A673 (cell line): ENCODE results near the gene TTC28. TPM values are rescaled to one million over a fixed set of nuclear protein-coding genes. Genes with fewer than 3 reads are reported as not detected.

Experiments used
- BruUV-seq: library from RNA; stranded (reverse); fragments of 400-500 nt; replicated peaks from 2 replicates; lab custom pipeline; 2021; lab: Mats Ljungman, UMichigan
- CTCF ChIA-PET: fragments of 300-600 bp; sonication (Branson Sonifier 250); formaldehyde crosslinking; loops from one replicate; lab custom pipeline; 2022; ENCODE audit warnings: antibody characterized with exemption; lab: Charles Lee
- POLR2A ChIA-PET: fragments of 300-600 bp; sonication (Branson Sonifier 250); formaldehyde crosslinking; loops from one replicate; lab custom pipeline; 2022; ENCODE audit warnings: antibody characterized with exemption; ENCODE audit not compliant: low non-redundant PET; lab: Charles Lee
- DNase-seq: peaks from one replicate; pipeline ENCODE4 v3.0.0-alpha.2; 2015; ENCODE audit warnings: low spot score
- H3K27ac ChIP-seq: fragments of 200-600 bp; sonication (generic); 2 replicates; pipeline ENCODE4 v1.5.1; 2016; ENCODE audit warnings: mixed run types, low read depth, mild to moderate bottlenecking, mixed read lengths, antibody characterized with exemption, low read length; ENCODE audit not compliant: poor library complexity, severe bottlenecking
- H3K27me3 ChIP-seq: fragments of 200-600 bp; sonication (generic); replicated peaks from 2 replicates; pipeline ENCODE4 v1.6.1; 2017; ENCODE audit warnings: mixed run types, low read depth, mild to moderate bottlenecking, mixed read lengths, antibody characterized with exemption, low read length; ENCODE audit not compliant: insufficient read depth, poor library complexity
- H3K36me3 ChIP-seq: fragments of 200-600 bp; sonication (generic); 2 replicates; pipeline ENCODE4 v1.6.1; 2016; ENCODE audit warnings: mixed run types, mild to moderate bottlenecking, mixed read lengths, antibody characterized with exemption, low read length; ENCODE audit not compliant: insufficient read depth, poor library complexity, severe bottlenecking
- H3K4me1 ChIP-seq: fragments of 200-600 bp; sonication (generic); 2 replicates; pipeline ENCODE4 v1.6.1; 2017; ENCODE audit warnings: mixed run types, mild to moderate bottlenecking, mixed read lengths, antibody characterized with exemption, low read length; ENCODE audit not compliant: insufficient read depth, poor library complexity, severe bottlenecking
- H3K4me3 ChIP-seq: fragments of 200-600 bp; sonication (generic); 2 replicates; pipeline ENCODE4 v1.5.1; 2016; ENCODE audit warnings: low read depth, mixed run types, mild to moderate bottlenecking, mixed read lengths, low read length; ENCODE audit not compliant: poor library complexity, severe bottlenecking
- H3K9me3 ChIP-seq: fragments of 200-600 bp; sonication (generic); 2 replicates; pipeline ENCODE4 v1.6.1; 2016; ENCODE audit warnings: mixed run types, low read depth, mild to moderate bottlenecking, mixed read lengths, antibody characterized with exemption, low read length; ENCODE audit not compliant: poor library complexity, severe bottlenecking
- CTCF ChIP-seq: fragments of 300-800, 200-600 bp; sonication (generic); conservative IDR thresholded peaks from 2 replicates; pipeline ENCODE4 v1.5.1; 2017; ENCODE audit warnings: low read depth, mild to moderate bottlenecking, antibody characterized with exemption, low read length, moderate library complexity, mixed read lengths
- EZH2 ChIP-seq: fragments of 200-600 bp; sonication (generic); IDR thresholded peaks from 2 replicates; pipeline ENCODE4 v1.6.1; 2017; ENCODE audit warnings: borderline replicate concordance, low read depth, mild to moderate bottlenecking, mixed read lengths, antibody characterized with exemption, low read length; ENCODE audit not compliant: poor library complexity, severe bottlenecking
- intact Hi-C: fragments of 100-400 bp; cut with micrococcal nuclease; formaldehyde crosslinking; loops from one replicate; pipeline ENCODE4 v1.10.0; 2022; ENCODE audit not compliant: unreplicated experiment
- total RNA-seq: library from RNA; stranded (reverse); gene quantifications from 2 replicates; pipeline ENCODE4 v1.2.3, GENCODE V29; 2021

Gene TTC28
- total RNA-seq, 1 experiment from 2014 or later = 48.7 TPM

GRCh38 chr22:27976586-27976985 is 703.1 kb downstream of the TTC28 start:
- peaks cover 23% of the 10 kb centered on the region for H3K4me1 ChIP-seq
- H3K27ac ChIP-seq = no peak overlapping the region
- H3K4me3 ChIP-seq = no peak overlapping the region
- CTCF ChIA-PET = no interaction called here
- TF ChIP-seq CTCF = no peak
- TF ChIP-seq EZH2 = no peak
- H3K36me3 ChIP-seq = peaks cover 4% of the 10 kb centered on the region
- no peaks in the 10 kb centered on the region for H3K9me3 ChIP-seq
- no peak for DNase-seq
- POLR2A ChIA-PET = no interaction called here
- intact Hi-C loops = no loop called here
- H3K27me3 ChIP-seq = no peaks in the 10 kb centered on the region
- BruUV-seq = no TSS peak

GRCh38 chr22:27975381-27976013 is 704.1 kb downstream of the TTC28 start:
- DNase-seq = no peak
- peaks cover 8% of the 10 kb centered on the region for H3K9me3 ChIP-seq
- ChIA-PET POLR2A (no interaction called here), CTCF (no interaction called here)
- TF ChIP-seq CTCF = no peak
- no peak for TF ChIP-seq EZH2
- no peak overlapping the region for H3K27ac ChIP-seq
- H3K27me3 ChIP-seq = no peaks in the 10 kb centered on the region
- H3K36me3 ChIP-seq = peaks cover 4% of the 10 kb centered on the region
- BruUV-seq = no TSS peak
- intact Hi-C loops = no loop called here
- no peak overlapping the region for H3K4me3 ChIP-seq
- H3K4me1 ChIP-seq = peaks cover 23% of the 10 kb centered on the region

- intact Hi-C loops = no loop called here
- POLR2A ChIA-PET = no interaction called here
These were observed 705.8 kb downstream of the TTC28 start for GRCh38 chr22:27973846-27974245.

More at GRCh38 chr22:27973846-27974245, 705.8 kb downstream of the TTC28 start:
- DNase-seq = peak; percentile 93
- no TSS peak for BruUV-seq
- Histone ChIP-seq H3K36me3 (peaks cover 4% of the 10 kb centered on the region), H3K27me3 (no peaks in the 10 kb centered on the region), H3K9me3 (peaks cover 11% of the 10 kb centered on the region), H3K4me1 (peaks cover 23% of the 10 kb centered on the region), H3K4me3 (no peak overlapping the region), H3K27ac (no peak overlapping the region)
- no peak for TF ChIP-seq EZH2
- TF ChIP-seq CTCF = no peak
- CTCF ChIA-PET = no interaction called here
